Testis (tissue), 3 donors: ENCODE data around the gene CAVIN1. TPM values are rescaled to one million over a fixed set of nuclear protein-coding genes. Genes with fewer than 3 reads are reported as not detected.
A peak's percentile ranks its signal among the peaks of the same experiment; 100 is the strongest.

Experiments
- DNase-seq: peaks from one replicate; pipeline ENCODE4 v3.0.0-alpha.2; 2019
- H3K27ac ChIP-seq, 2 donors: fragments of 200-600 bp; sonication (generic); one replicate each; pipeline ENCODE4 v1.5.1; 2019
- H3K27me3 ChIP-seq: fragments of 200-600 bp; sonication (generic); one replicate; pipeline ENCODE4 v1.5.1; 2019
- H3K36me3 ChIP-seq: fragments of 200-600 bp; sonication (generic); one replicate; pipeline ENCODE4 v1.5.1; 2017; ENCODE audit warnings: low read depth; ENCODE audit errors: missing control alignments
- H3K4me1 ChIP-seq: fragments of 200-600 bp; sonication (generic); one replicate; pipeline ENCODE4 v1.5.1; 2019
- H3K4me3 ChIP-seq, 2 donors: fragments of 200-600 bp; sonication (generic); one replicate each; pipeline ENCODE4 v1.5.1; 2017 to 2019
- H3K9me3 ChIP-seq: fragments of 200-600 bp; sonication (generic); one replicate; pipeline ENCODE4 v1.5.1; 2017
- POLR2A ChIP-seq: fragments of 450-650 bp; IDR thresholded peaks from one replicate; pipeline ENCODE4 v1.6.1; 2017; ENCODE audit warnings: antibody characterized with exemption, mild to moderate bottlenecking, moderate library complexity
- WGBS, 2 donors: methylation state at CpG; one replicate each; pipeline ENCODE4 v1.1.5; 2018; 5-methylcytosine and 5-hydroxymethylcytosine counted together
- intact Hi-C: fragments of 100-400 bp; cut with DNase I; formaldehyde crosslinking; loops from one replicate; pipeline ENCODE4 v1.15.1; 2023; ENCODE audit warnings: low total_unique reads
- polyA plus RNA-seq: library from polyadenylated mRNA; stranded (reverse); fragments of 350-450 nt; fragmentation: Illumina TruSeq; extraction: RNeasy Lipid Tissue Mini Kit (QIAGEN cat#74804); gene quantifications from one replicate; pipeline ENCODE4 v1.2.3, GENCODE V29; 2014; ENCODE audit warnings: low read depth, low replicate concordance; ENCODE audit not compliant: insufficient read depth
- total RNA-seq, 2 donors: library from RNA; depleted of rRNA; stranded (reverse); fragments of >200 nt; gene quantifications; one replicate each; pipeline ENCODE4 v1.2.3, GENCODE V29; 2016
- TF ChIP-seq, protein P1 (sequence below), 3 experiments: fragments of 450-650 bp in 2 of 3; fragments of 200-600 bp in 1 of 3; sonication (generic) in 1 of 3; IDR thresholded peaks; one replicate each; pipeline ENCODE4 v1.5.1; 2016 to 2019; ENCODE audit warnings: antibody characterized with exemption in 3 of 3, mild to moderate bottlenecking in 2 of 3, moderate library complexity in 1 of 3

Gene CAVIN1
- total and polyA plus RNA-seq, 3 donors from 2014 or later = 49.4 to 106 (median 68.4) TPM

- TF ChIP-seq, protein P1, sequence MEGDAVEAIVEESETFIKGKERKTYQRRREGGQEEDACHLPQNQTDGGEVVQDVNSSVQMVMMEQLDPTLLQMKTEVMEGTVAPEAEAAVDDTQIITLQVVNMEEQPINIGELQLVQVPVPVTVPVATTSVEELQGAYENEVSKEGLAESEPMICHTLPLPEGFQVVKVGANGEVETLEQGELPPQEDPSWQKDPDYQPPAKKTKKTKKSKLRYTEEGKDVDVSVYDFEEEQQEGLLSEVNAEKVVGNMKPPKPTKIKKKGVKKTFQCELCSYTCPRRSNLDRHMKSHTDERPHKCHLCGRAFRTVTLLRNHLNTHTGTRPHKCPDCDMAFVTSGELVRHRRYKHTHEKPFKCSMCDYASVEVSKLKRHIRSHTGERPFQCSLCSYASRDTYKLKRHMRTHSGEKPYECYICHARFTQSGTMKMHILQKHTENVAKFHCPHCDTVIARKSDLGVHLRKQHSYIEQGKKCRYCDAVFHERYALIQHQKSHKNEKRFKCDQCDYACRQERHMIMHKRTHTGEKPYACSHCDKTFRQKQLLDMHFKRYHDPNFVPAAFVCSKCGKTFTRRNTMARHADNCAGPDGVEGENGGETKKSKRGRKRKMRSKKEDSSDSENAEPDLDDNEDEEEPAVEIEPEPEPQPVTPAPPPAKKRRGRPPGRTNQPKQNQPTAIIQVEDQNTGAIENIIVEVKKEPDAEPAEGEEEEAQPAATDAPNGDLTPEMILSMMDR (IDR thresholded peaks at IDR 0.05) = no peak
- intact Hi-C loops = no loop called here
- Histone ChIP-seq H3K27me3 (no peaks in the 10 kb centered on the region), H3K36me3 (no peaks in the 10 kb centered on the region), H3K9me3 (no peaks in the 10 kb centered on the region), H3K4me3 (no peak overlapping the region), H3K27ac (peak overlapping the region in 1 of 2 donors; percentile 13), H3K4me1 (peaks cover 51% of the 10 kb centered on the region)
- DNase-seq = no peak
- WGBS, 2 donors = 52 to 53% methylated on average over 3 of the region's 3 CpGs
These were observed 41.2 kb downstream of the CAVIN1 start for GRCh38 chr17:42381898-42382297.

DNA sequence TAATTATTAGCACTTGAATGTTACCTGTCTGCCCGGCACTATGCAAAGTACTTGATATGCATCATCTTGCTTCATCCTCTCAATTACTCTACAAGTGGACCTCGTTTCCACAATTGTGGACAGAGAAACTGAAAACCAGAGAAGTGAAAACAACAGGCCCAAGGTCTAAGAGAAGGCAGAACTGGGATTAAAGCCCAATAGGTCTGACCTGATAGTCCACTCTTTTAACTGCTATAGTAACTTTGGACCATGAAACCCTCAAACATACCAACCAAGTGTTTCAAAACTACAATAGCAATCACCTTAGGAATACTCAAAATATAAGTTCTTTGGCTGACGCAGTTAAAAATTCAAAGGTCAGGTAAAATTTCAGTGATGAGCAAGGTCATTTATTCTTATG, 42.1 kb downstream of the CAVIN1 start:
- Histone ChIP-seq H3K36me3 (no peaks in the 10 kb centered on the region), H3K27ac (peak overlapping the region in 1 of 2 donors; percentile 33), H3K4me3 (no peak overlapping the region), H3K4me1 (peaks cover 42% of the 10 kb centered on the region), H3K27me3 (no peaks in the 10 kb centered on the region), H3K9me3 (no peaks in the 10 kb centered on the region)
- TF ChIP-seq, protein P1 (IDR thresholded peaks at IDR 0.05) = no peak
- no peak for TF ChIP-seq POLR2A
- intact Hi-C loops = no loop called here
- 72 to 74% methylated on average over 3 of the region's 3 CpGs for WGBS, 2 donors
- DNase-seq = no peak

DNA sequence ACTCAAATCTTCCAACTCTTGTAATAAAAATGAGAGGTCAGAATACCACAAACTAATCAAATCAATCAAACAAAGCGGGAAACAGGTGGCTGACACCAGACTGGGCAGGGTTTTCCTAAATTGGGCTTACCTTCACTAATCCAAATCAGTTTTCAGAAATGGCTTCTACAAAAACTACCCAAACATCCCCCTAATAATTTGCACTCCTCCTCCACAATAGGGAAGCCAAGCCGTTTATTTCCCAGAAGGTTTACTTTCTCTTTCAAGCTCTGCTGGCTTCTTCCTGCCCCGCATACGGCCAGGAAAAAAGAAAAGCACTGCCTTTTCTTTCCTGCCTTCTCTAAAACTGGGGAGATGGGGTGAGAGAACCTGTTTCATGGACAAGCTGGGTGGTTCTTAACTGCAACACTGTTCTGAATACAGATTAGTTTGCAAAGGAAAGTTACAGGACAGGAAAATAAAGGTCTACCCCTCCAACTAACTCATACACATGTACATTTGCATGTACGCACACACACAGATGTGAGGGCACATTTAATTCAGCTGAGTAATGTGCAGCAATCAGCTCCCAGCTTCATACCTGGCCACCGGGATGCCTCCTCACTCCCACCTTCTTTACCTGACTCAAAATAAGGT, 44.0 kb downstream of the CAVIN1 start:
- TF ChIP-seq, protein P1 (IDR thresholded peaks at IDR 0.05) = no peak
- no peak for TF ChIP-seq POLR2A
- peak overlapping the region; percentile 68 to 81 for H3K27ac ChIP-seq
- no peaks in the 10 kb centered on the region for H3K36me3 ChIP-seq
- peaks cover 30% of the 10 kb centered on the region for H3K4me1 ChIP-seq
- DNase-seq = no peak
- WGBS, 2 donors = 26 to 29% methylated on average over 6 of the region's 6 CpGs
- no peaks in the 10 kb centered on the region for H3K9me3 ChIP-seq
- intact Hi-C loops = no loop called here
- H3K4me3 ChIP-seq = no peak overlapping the region
- H3K27me3 ChIP-seq = no peaks in the 10 kb centered on the region

GRCh38 chr17:42378359-42378958, 44.6 kb downstream of the CAVIN1 start:
- TF ChIP-seq, protein P1 (IDR thresholded peaks at IDR 0.05) = no peak
- TF ChIP-seq POLR2A = no peak
- H3K4me1 ChIP-seq = peaks cover 30% of the 10 kb centered on the region

GRCh38 chr17:42373896-42374295, 49.2 kb downstream of the CAVIN1 start:
- H3K27ac ChIP-seq = no peak overlapping the region
- WGBS, 2 donors = 91 to 100% methylated on average over 1 of the region's 1 CpG
- H3K4me1 ChIP-seq = peaks cover 18% of the 10 kb centered on the region
- H3K9me3 ChIP-seq = no peaks in the 10 kb centered on the region
- DNase-seq = no peak
- H3K27me3 ChIP-seq = no peaks in the 10 kb centered on the region
- no peak for TF ChIP-seq POLR2A
- TF ChIP-seq, protein P1 (IDR thresholded peaks at IDR 0.05) = no peak
- intact Hi-C loops = no loop called here
- no peaks in the 10 kb centered on the region for H3K36me3 ChIP-seq
- no peak overlapping the region for H3K4me3 ChIP-seq

More at GRCh38 chr17:42378359-42378958, 44.6 kb downstream of the CAVIN1 start:
- no peaks in the 10 kb centered on the region for H3K27me3 ChIP-seq
- intact Hi-C loops = no loop called here
- H3K36me3 ChIP-seq = no peaks in the 10 kb centered on the region
- peak overlapping the region; percentile 3 to 68 for H3K27ac ChIP-seq
- H3K9me3 ChIP-seq = no peaks in the 10 kb centered on the region
- DNase-seq = no peak
- 26 to 51% methylated on average over 10 of the region's 10 CpGs for WGBS, 2 donors
- H3K4me3 ChIP-seq = no peak overlapping the region
